Occipital lobe (tissue), 2 donors: ENCODE measurements around the gene QPRT. TPM values are rescaled to one million over a fixed set of nuclear protein-coding genes. Genes with fewer than 3 reads are reported as not detected.
A peak's percentile ranks its signal among the peaks of the same experiment; 100 is the strongest.
"Not testable (repeated sequence)": the region's sequence is repeated elsewhere in the genome, so short reads cannot be mapped to it uniquely, and the experiment has no call there.

Experiments used
- DNase-seq: peaks from one replicate; lab custom pipeline; 2025; lab: John Stamatoyannopoulos, UW
- total RNA-seq: library from RNA; depleted of rRNA; stranded (reverse); fragments of >200 nt; gene quantifications from one replicate; pipeline ENCODE4 v1.2.3, GENCODE V29; 2014

The QPRT gene
- total RNA-seq, 1 donor from 2014 or later = 4.4 TPM

GRCh38 chr16:29717113-29717512 lies 38.1 kb downstream of the QPRT start:
- DNase-seq = no peak

GRCh38 chr16:29719063-29719462 lies 40.1 kb downstream of the QPRT start:
- no peak for DNase-seq

GRCh38 chr16:29720703-29721102 lies 41.7 kb downstream of the QPRT start:
- no peak for DNase-seq

GRCh38 chr16:29721167-29721879 lies 42.3 kb downstream of the QPRT start:
- peak; percentile 47 for DNase-seq

- DNase-seq = no peak
These were observed 47.9 kb downstream of the QPRT start for GRCh38 chr16:29726845-29727377.

- DNase-seq = no peak
These were observed 48.5 kb downstream of the QPRT start for GRCh38 chr16:29727452-29727851.

- DNase-seq = no peak
These were observed 50.1 kb downstream of the QPRT start for GRCh38 chr16:29729116-29729521.

- DNase-seq = no peak
These were observed 51.7 kb downstream of the QPRT start for GRCh38 chr16:29730649-29731048.

- not testable (repeated sequence) for DNase-seq
These were observed 53.0 kb downstream of the QPRT start for GRCh38 chr16:29731768-29732601.

- DNase-seq = no peak
These were observed 55.8 kb downstream of the QPRT start for GRCh38 chr16:29734786-29735185.

GRCh38 chr16:29736112-29736511 lies 57.1 kb downstream of the QPRT start:
- DNase-seq = no peak

GRCh38 chr16:29736764-29737163 lies 57.8 kb downstream of the QPRT start:
- DNase-seq = no peak

- no peak for DNase-seq
These were observed 58.7 kb downstream of the QPRT start for GRCh38 chr16:29737713-29738112.

- DNase-seq = no peak
These were observed 59.5 kb downstream of the QPRT start for GRCh38 chr16:29738514-29738913.

- DNase-seq = not testable (repeated sequence)
These were observed 61.1 kb downstream of the QPRT start for GRCh38 chr16:29739927-29740629.

GRCh38 chr16:29740630-29741015 lies 61.6 kb downstream of the QPRT start:
- not testable (repeated sequence) for DNase-seq

- no peak for DNase-seq
These were observed 63.8 kb downstream of the QPRT start for GRCh38 chr16:29742683-29743275.

- DNase-seq = no peak
These were observed 64.5 kb downstream of the QPRT start for GRCh38 chr16:29743475-29743826.

GRCh38 chr16:29743827-29744531 lies 65.0 kb downstream of the QPRT start:
- DNase-seq = no peak

GRCh38 chr16:29744541-29745101 lies 65.6 kb downstream of the QPRT start:
- DNase-seq = no peak
